AG04449 (cell line): ENCODE results near the gene MAN2A2.

Experiments
- CTCF ChIA-PET: fragments of 350-600 bp; formaldehyde crosslinking; extraction: SDS; loops from one replicate; lab custom pipeline; 2021; ENCODE audit warnings: antibody characterized with exemption; lab: Yijun Ruan, JAX
- POLR2A ChIA-PET: fragments of 400-600, 350-600 bp; formaldehyde crosslinking; extraction: SDS; loops from one replicate; lab custom pipeline; 2020; ENCODE audit warnings: antibody characterized with exemption, inconsistent platforms; lab: Yijun Ruan, JAX
- DNase-seq: peaks from one replicate; pipeline ENCODE4 v3.0.0-alpha.2; 2010; ENCODE audit warnings: low read depth, low spot score
- H3K4me3 ChIP-seq: 2 replicates; pipeline ENCODE4 v1.5.1; 2011; ENCODE audit warnings: low read depth, mild to moderate bottlenecking, control low read depth, low read length
- CTCF ChIP-seq: IDR thresholded peaks from one replicate; pipeline ENCODE4 v1.5.1; 2011; ENCODE audit warnings: mild to moderate bottlenecking, moderate library complexity, low read length, control low read depth, inconsistent platforms; ENCODE audit not compliant: insufficient read depth; ENCODE audit errors: missing control alignments

MAN2A2 gene

GRCh38 chr15:90947577-90948357 is 44.7 kb downstream of the MAN2A2 start:
- DNase-seq, result no peak
- no peak overlapping the region for H3K4me3 ChIP-seq
- TF ChIP-seq CTCF, result no peak
- ChIA-PET CTCF (interaction anchor here (20.3 to 21.6 kb wide), 2 partner anchors 3 to 9 kb away, joined by 479 read pairs; partner anchors contain the start of genes HDDC3, RCCD1 and UNC45A), POLR2A (interaction anchor here (0.5 to 1.7 kb wide), 3 partner anchors 8 to 12 kb away, joined by 3 to 7 read pairs (median 4); partner anchors contain the start of gene UNC45A)

GRCh38 chr15:90948506-90948905 is 45.4 kb downstream of the MAN2A2 start:
- CTCF ChIA-PET, result interaction anchor here (20.3 to 21.6 kb wide), 2 partner anchors 2 to 10 kb away, joined by 479 read pairs; partner anchors contain the start of genes HDDC3, RCCD1 and UNC45A
- no peak overlapping the region for H3K4me3 ChIP-seq
- TF ChIP-seq CTCF, result no peak
- POLR2A ChIA-PET, result interaction anchor here (0.5 to 1.4 kb wide), 2 partner anchors 8 to 11 kb away, joined by 3 to 4 read pairs; no protein-coding TSS in a partner anchor
- DNase-seq, result no peak

- ChIA-PET CTCF (interaction anchor here (1.0 to 21.6 kb wide), 2 partner anchors 11 to 99 kb away, joined by 3 to 479 read pairs; partner anchors contain the start of genes HDDC3 and UNC45A), POLR2A (no interaction called here)
- no peak for TF ChIP-seq CTCF
- no peak overlapping the region for H3K4me3 ChIP-seq
- no peak for DNase-seq
These were observed 47.0 kb downstream of the MAN2A2 start for GRCh38 chr15:90949979-90950675.

- DNase-seq, result no peak
- CTCF ChIA-PET, result interaction anchor here (21.6 kb wide), 1 partner anchor 12 kb away, joined by 479 read pairs; the partner anchor contains the start of genes HDDC3 and UNC45A
- H3K4me3 ChIP-seq, result no peak overlapping the region
- TF ChIP-seq CTCF, result no peak
- POLR2A ChIA-PET, result no interaction called here
These were observed 47.6 kb downstream of the MAN2A2 start for GRCh38 chr15:90950676-90951075.

- no peak overlapping the region for H3K4me3 ChIP-seq
- DNase-seq, result no peak
- ChIA-PET CTCF (interaction anchor here (10.1 to 21.6 kb wide), 3 partner anchors 14 to 96 kb away, joined by 169 to 479 read pairs (median 193); partner anchors contain the start of genes HDDC3 and UNC45A), POLR2A (no interaction called here)
- TF ChIP-seq CTCF, result no peak
These were observed 50.0 kb downstream of the MAN2A2 start for GRCh38 chr15:90952901-90953677.
